Stimulated activated naive CD8-positive, alpha-beta T cell treated with anti-CD3 and anti-CD28 coated beads, Interleukin-15, Interleukin-2, amounts not matched to agents 100 ng/mL and 50 ng/mL, for 24 hours (primary cell): ENCODE measurements around the gene ADM.
A peak's percentile ranks its signal among the peaks of the same experiment; 100 is the strongest.

ENCODE experiments used
- H3K27ac Mint-ChIP-seq: one replicate; pipeline ENCODE4 v1.8.0; 2021; ENCODE audit warnings: mild to moderate bottlenecking, mixed read lengths
- H3K27me3 Mint-ChIP-seq: one replicate; pipeline ENCODE4 v1.8.0; 2021; ENCODE audit warnings: mixed read lengths
- H3K36me3 Mint-ChIP-seq: one replicate; pipeline ENCODE4 v1.8.0; 2021; ENCODE audit warnings: low read depth, mixed read lengths
- H3K4me1 Mint-ChIP-seq: one replicate; pipeline ENCODE4 v1.8.0; 2021; ENCODE audit warnings: low read depth, mixed read lengths
- H3K4me3 Mint-ChIP-seq: one replicate; pipeline ENCODE4 v1.8.0; 2021; ENCODE audit warnings: mild to moderate bottlenecking, mixed read lengths
- H3K9me3 Mint-ChIP-seq: one replicate; pipeline ENCODE4 v1.8.0; 2021; ENCODE audit warnings: mixed read lengths

The ADM gene

DNA sequence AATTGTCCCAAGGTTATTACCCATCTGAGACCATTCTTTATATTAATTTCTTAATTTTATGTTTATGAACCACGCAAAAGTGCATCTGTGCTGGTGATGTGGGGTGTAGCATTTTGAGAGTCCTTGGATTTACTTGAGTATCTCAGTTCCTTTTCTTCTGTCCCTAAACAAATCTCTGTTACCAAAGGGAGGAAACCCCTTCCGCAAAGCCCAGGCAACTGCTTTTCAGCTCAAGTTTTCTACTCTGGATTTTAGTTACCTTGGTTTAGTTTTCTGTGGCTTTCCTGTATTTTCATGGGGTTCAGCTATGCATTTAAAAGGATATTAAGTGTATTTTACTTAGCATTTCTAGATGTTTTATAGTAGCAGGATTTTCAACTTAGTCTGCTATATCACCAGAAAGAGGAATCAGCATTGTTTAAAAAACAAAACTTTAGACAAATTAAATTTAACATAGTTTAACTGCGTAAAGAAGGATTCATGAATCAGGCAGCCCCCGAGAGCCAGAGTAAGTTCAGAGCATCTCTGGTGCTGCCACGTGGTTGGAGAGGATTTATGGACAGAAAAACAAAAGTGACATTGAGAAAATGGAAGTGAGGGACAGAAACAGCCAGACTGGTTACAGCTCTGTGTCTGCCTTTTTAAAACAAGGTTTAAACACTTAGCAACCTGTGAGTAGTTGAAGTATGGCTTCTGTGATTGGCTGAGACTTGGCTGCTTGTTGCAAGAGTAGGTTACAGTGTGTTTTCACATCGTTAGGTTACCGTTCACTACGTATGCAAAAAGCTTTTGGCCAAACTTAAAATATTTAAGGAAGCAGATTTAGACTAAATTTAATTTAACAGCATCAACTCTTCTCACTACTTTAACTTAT, 9.6 kb downstream of the ADM start:
- Mint-ChIP-seq H3K27me3 (peaks cover 42% of the 10 kb centered on the region), H3K4me3 (no peak overlapping the region), H3K4me1 (peaks cover 22% of the 10 kb centered on the region), H3K36me3 (no peaks in the 10 kb centered on the region), H3K9me3 (no peaks in the 10 kb centered on the region), H3K27ac (no peak overlapping the region)

DNA sequence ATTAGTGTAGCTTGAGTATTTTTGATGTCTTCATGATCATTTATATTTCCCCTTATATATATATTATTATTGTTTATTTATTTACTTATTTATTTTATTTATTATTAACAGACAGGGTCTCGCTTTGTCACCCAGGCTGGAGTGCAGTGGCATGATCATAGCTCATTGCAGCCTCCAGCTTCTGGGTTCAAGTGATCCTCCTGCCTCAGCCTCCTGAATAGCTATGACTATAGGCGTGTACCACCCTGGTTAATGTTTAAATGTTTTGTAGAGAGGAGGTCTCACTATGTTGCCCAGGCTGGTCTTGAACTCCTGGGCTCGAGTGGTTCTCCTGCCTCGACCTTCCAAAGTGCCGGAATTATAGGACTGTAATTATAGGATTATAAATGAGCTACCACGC, 10.2 kb downstream of the ADM start:
- Mint-ChIP-seq H3K4me3 (no peak overlapping the region), H3K36me3 (no peaks in the 10 kb centered on the region), H3K27ac (no peak overlapping the region), H3K9me3 (no peaks in the 10 kb centered on the region), H3K4me1 (peaks cover 20% of the 10 kb centered on the region), H3K27me3 (peaks cover 44% of the 10 kb centered on the region)

DNA sequence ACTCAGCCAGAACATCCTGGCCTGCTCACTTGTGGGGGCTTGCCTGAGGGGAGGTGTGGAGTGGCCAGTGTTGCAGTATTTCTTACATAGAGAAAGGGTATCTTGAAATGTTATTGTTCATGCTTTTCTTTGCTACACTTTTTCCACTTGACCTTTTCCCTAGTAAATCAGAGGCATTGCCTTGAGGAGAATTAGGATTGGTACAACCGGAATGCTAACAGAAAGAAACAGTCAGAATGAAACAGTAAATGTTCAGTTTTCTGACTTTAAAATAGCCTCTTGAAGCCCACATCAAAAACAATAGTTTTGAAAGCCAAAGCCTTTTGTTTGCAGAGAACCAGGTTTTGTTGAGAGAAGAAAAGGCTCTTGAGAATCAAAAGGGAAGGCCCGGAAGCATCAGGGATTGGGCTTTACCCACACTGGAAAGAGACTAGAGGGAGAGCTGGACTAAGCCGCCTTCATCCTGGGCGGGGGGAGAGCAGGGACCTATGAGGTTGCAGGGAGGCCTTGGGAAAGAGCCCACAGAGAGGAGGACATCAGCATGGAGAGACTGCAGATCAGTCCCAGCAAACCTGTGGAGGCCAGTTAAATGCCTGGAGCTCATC, 12.4 kb downstream of the ADM start:
- peaks cover 27% of the 10 kb centered on the region for H3K27me3 Mint-ChIP-seq
- no peaks in the 10 kb centered on the region for H3K36me3 Mint-ChIP-seq
- H3K27ac Mint-ChIP-seq, result no peak overlapping the region
- H3K4me3 Mint-ChIP-seq, result no peak overlapping the region
- no peaks in the 10 kb centered on the region for H3K9me3 Mint-ChIP-seq
- peaks cover 21% of the 10 kb centered on the region for H3K4me1 Mint-ChIP-seq

DNA sequence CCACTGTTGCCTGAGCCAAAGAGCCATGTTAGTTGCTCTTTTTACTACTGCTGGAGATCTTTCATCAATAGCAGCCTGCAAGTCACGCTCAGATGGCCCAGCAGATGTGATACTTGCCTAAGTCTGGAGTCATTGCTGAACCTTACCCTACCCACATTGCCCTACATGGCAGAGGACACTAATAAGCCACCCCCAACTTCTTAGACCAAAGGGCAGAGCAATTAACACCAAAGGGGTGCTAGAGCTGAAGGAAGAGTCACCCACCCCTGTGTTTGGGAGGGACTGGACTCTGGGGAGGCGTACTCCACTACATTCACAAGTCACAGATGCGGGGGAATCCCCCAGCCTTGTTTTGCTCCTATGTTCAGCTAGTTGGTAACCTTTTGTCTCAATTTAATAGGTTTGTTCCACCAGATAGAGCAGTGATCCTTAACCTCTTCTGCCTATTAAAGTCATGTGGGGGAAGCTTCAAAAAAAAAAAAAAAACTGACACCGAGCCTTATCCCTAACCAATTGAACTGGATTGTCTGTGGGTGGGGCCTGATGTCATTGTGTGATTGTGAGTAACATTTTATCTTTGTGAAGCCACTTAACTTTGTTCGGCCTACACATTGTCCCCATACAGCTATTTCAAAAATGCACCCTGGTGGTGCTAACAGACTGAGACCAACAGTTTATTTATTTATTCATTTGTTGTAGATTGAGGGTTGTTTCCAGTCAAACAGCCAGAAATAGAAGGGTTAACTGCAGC, 13.1 kb downstream of the ADM start:
- Mint-ChIP-seq H3K36me3 (no peaks in the 10 kb centered on the region), H3K4me3 (no peak overlapping the region), H3K4me1 (peaks cover 28% of the 10 kb centered on the region), H3K27ac (peak overlapping the region; percentile 75), H3K9me3 (no peaks in the 10 kb centered on the region), H3K27me3 (peaks cover 23% of the 10 kb centered on the region)

DNA sequence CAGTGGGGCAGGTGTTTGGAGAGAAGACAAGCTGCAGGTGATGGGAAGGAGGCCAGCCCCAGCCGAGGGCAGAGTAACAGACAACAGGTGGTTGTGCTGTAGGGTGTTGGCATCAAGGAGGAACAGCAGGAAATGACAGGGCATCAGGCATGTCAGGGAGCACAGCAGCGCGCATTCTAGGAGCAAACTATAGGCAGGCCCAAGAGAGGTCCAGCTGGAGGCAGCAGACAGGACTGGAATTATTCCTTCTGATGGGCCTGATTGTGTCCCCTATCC, 13.6 kb downstream of the ADM start:
- Mint-ChIP-seq H3K27ac (peak overlapping the region; percentile 75), H3K9me3 (no peaks in the 10 kb centered on the region), H3K36me3 (no peaks in the 10 kb centered on the region), H3K27me3 (peaks cover 26% of the 10 kb centered on the region), H3K4me1 (peaks cover 33% of the 10 kb centered on the region), H3K4me3 (no peak overlapping the region)

DNA sequence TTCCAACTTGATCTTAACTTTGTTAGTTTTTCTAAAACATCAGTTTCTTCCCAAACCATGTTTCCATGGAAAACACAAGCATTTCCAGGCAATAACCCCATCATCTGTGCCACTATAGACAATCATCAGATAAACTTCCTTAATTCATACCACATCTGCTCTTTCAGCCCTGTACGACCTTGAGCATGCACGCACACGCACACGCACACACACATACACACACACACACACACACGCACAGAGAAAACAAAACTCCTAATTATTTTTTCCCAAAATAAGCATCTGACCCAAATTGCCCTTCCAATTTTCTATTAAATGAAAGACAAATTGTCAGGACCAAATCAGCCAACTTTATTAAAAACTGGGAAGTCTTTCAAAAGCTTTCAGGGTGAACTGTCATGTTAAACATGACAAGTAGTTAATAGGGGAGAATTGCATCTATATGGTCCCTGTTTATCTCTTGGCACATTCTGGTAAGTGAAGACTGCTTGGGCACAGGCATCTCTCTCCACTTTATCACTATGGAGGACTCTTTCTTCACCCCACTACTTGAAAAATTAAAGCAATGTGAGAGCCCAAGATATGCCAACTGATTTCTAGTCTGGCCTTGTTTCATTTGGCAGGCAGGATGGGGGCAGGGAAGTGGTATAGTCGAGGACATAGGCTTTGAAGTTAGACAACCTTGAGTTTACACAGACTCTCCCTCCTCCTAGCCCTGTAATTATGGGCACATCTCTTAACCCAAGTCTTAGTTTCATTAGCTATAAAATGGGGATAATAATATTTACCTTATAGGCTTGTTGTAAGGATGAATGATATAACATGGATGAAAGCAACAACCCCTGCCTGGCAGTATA, 15.1 kb downstream of the ADM start:
- H3K27ac Mint-ChIP-seq, result peak overlapping the region; percentile 64
- no peaks in the 10 kb centered on the region for H3K36me3 Mint-ChIP-seq
- H3K9me3 Mint-ChIP-seq, result no peaks in the 10 kb centered on the region
- H3K4me1 Mint-ChIP-seq, result peaks cover 35% of the 10 kb centered on the region
- H3K27me3 Mint-ChIP-seq, result peaks cover 21% of the 10 kb centered on the region
- H3K4me3 Mint-ChIP-seq, result no peak overlapping the region

DNA sequence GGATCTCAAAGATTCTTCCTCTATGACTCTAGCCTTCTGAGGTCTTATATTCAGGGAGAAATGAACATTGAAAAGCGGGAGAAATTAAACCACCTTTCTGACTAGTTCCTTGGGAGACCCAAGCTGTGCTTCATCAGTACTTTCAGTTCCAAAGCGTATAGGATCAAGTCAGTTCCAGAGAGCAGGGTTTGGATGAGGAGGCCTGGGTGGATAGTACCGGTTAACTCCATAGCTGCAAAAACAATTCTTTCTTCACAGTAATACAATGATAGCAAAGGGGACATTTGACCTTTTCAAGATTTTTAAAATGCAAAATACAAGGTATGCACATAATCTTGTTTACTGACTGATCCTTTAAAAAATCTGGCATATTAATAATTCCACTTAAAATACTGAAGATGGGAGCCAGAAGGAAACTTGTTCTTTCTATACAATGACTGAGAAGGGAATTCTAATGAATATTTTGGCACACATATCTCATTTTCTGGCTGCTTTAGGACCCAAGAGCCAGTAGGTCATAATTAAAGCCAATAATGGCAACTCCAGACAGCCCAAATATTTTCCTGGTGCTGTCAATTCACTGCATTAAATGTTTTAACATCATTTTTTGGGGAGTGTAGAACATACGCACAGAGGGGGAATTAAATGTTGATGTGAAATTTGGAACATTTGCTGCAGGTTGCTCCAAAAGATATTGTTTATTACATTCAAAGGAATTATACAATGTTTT, 16.0 kb downstream of the ADM start:
- Mint-ChIP-seq H3K36me3 (no peaks in the 10 kb centered on the region), H3K27ac (no peak overlapping the region), H3K4me3 (no peak overlapping the region), H3K4me1 (peaks cover 35% of the 10 kb centered on the region), H3K27me3 (peaks cover 18% of the 10 kb centered on the region), H3K9me3 (no peaks in the 10 kb centered on the region)

DNA sequence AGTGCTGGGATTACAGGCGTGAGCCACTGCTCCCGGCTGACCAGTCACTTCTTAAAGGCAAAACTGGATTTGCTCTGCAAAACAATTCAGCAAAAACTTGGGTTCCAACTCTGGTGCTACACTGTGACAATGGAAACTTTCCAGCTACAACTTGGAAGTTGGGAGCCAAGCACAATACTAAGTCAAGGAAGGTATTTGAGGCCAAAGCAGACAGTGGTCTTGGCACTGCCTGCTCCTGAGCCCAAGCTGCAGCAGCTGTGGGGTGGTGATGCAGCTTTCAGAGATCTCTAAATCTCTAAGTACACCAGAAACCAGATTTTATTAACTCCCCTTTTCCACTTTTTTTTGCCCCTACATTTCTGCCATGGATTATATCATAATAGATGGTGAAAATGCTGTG, 17.5 kb downstream of the ADM start:
- no peaks in the 10 kb centered on the region for H3K36me3 Mint-ChIP-seq

DNA sequence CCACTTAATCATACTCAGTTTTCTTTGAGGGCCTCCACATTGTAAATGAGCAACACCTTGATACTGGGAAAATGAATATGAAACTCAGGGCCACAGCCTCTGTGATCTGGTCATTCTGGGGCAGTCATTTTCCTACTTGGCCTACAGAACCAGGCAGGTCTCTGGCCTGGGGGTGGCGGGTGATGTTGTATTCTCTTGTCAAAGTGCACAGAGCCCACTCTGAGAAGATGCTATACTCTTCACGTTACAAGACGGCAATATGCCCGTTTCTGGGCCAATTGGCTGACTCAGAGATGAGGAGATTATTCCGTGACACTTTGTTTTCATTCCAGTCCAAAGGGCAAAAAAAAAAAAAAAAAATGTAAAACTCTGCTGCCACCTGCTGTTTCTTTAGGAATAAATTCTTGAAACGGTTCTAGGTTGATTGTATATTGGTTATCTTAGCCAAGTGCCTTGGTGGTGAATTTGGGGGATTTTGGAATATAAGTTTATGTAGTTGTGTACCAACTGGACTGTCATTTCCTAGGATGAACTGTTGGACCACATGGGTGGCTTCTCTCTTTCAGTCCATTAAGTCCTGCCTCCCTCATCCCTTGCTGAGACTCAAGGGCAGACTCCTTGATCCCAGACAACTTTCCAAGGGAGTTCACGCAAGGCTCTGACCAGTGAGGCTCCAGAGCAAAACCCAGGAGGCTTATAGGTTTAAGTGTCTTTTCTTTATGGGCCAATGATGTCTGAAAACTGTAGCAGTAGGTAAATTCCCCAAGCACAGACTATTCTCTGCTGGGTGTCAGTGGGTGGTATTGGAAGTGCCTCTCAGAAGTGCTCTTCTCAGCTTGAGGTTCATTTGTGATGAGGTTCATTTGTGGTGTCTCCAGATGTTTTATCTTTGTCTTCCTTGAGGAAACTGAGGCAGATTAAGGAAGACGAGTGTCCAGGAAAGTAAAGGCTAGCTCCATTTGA, 18.2 kb downstream of the ADM start:
- H3K27me3 Mint-ChIP-seq, result peaks cover 12% of the 10 kb centered on the region
- H3K36me3 Mint-ChIP-seq, result no peaks in the 10 kb centered on the region
- H3K4me3 Mint-ChIP-seq, result peak overlapping the region; percentile 46
- H3K4me1 Mint-ChIP-seq, result peaks cover 24% of the 10 kb centered on the region
- peak overlapping the region; percentile 83 for H3K27ac Mint-ChIP-seq
- H3K9me3 Mint-ChIP-seq, result no peaks in the 10 kb centered on the region

More for the DNA sequence above, 17.5 kb downstream of the ADM start:
- Mint-ChIP-seq H3K27ac (peak overlapping the region; percentile 83), H3K4me1 (peaks cover 31% of the 10 kb centered on the region), H3K9me3 (no peaks in the 10 kb centered on the region), H3K4me3 (peak overlapping the region; percentile 46), H3K27me3 (peaks cover 12% of the 10 kb centered on the region)

DNA sequence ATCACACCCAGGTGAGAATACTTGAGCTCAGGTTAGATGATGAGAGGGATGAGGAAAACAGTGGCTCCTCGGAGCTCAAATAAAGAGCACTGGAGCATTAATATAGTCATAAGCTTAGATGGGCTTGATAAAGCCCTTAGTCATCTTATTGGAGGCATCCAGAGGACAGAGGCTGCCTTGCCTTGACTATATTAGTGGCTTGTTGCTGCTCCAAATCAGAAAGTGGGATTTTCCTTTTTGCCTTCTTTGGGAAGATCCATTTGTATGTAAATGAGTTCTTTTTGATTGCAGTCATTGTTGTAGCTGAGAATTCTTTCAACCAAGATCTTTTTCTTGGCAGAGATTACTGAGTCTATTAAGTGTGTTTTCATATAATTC, 18.9 kb downstream of the ADM start:
- Mint-ChIP-seq H3K27ac (no peak overlapping the region), H3K27me3 (peaks cover 12% of the 10 kb centered on the region), H3K9me3 (no peaks in the 10 kb centered on the region), H3K4me1 (peaks cover 18% of the 10 kb centered on the region), H3K4me3 (no peak overlapping the region), H3K36me3 (no peaks in the 10 kb centered on the region)

DNA sequence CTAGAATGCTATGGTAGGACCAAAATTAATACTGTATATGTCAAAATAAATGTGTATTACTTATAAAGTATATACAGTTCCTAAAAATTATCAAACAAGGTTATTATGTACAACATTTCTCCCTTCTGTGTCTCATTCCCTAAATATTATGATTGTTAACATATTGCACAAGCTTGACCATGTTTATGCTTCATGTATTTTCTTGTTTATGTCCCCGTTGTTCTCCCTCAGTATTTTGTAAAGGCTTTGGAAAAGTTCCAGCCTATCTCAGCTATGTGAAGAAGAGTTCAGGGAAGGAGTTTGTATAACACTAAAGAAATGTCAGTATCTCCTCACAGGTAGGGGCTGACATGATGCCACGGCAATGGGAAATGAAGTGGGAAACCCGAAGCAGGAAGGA, 19.6 kb downstream of the ADM start:
- no peaks in the 10 kb centered on the region for H3K36me3 Mint-ChIP-seq
- H3K27ac Mint-ChIP-seq, result peak overlapping the region; percentile 42
- peaks cover 12% of the 10 kb centered on the region for H3K27me3 Mint-ChIP-seq
- H3K4me1 Mint-ChIP-seq, result peaks cover 17% of the 10 kb centered on the region
- H3K4me3 Mint-ChIP-seq, result no peak overlapping the region
- no peaks in the 10 kb centered on the region for H3K9me3 Mint-ChIP-seq

DNA sequence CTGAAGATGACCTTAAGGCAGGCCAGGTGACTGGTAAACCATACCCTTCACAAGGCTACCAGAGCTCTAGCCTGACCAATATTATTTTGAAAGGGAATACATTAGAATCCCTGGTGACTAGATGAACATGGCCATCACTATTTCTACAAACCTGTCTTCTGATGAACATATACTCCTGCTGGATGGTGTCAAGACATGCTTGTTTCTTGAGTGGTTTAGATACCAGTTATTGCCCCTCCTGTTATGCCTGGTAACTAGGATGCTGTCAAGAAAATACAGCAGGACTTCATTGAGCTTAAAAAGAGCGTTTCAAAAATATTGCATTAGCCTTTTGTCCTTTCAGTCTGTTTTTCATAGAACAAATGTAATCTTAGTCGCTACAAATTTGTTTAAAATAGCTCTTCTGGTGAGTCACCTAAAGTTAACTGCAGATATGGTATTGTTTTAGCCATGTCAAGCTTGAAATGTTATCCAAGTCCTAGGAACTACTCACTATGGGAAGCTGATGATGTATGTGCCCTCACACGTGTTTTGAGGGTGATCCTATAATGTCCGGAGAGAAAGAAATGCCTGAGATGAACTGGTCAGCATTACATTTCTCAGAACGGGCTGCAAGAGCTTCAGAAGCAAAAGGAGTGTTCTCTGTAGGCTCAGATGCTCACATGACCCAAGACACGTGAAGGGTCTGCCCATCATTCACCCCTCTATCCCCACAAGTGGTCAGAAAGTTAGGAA, 20.6 kb downstream of the ADM start:
- H3K4me3 Mint-ChIP-seq, result no peak overlapping the region
- no peak overlapping the region for H3K27ac Mint-ChIP-seq
- H3K36me3 Mint-ChIP-seq, result no peaks in the 10 kb centered on the region
- H3K9me3 Mint-ChIP-seq, result no peaks in the 10 kb centered on the region
- H3K4me1 Mint-ChIP-seq, result peaks cover 15% of the 10 kb centered on the region
- H3K27me3 Mint-ChIP-seq, result peaks cover 8% of the 10 kb centered on the region
